HepG2 (cell line): Measurements from ENCODE around the gene PFKL. TPM values are rescaled to one million over a fixed set of nuclear protein-coding genes. Genes with fewer than 3 reads are reported as not detected.

Experiments
- ELF1 ChIP-seq: sonication (generic); formaldehyde crosslinking; IDR thresholded peaks from 2 replicates; pipeline ENCODE4 v1.4.0; 2020; ENCODE audit warnings: missing genetic modification reagents
- ETV6 ChIP-seq: sonication (generic); formaldehyde crosslinking; conservative IDR thresholded peaks from 2 replicates; pipeline ENCODE4 v1.4.0; 2020; ENCODE audit warnings: missing genetic modification reagents
- FOXP1 ChIP-seq, 2 experiments: fragments of 450-650 bp in 1 of 2; IDR thresholded peaks; 2 replicates each; pipeline ENCODE4 v1.6.1; 2017 to 2018; ENCODE audit warnings: antibody characterized with exemption in 1 of 2
- HMGA1 ChIP-seq: sonication (generic); formaldehyde crosslinking; conservative IDR thresholded peaks from 2 replicates; pipeline ENCODE4 v1.4.0; 2020; ENCODE audit warnings: missing genetic modification reagents
- KMT2A ChIP-seq: sonication (generic); formaldehyde crosslinking; IDR thresholded peaks from 2 replicates; pipeline ENCODE4 v1.4.0; 2020; ENCODE audit warnings: missing genetic modification reagents
- NCOA5 ChIP-seq: sonication (generic); formaldehyde crosslinking; IDR thresholded peaks from 2 replicates; pipeline ENCODE4 v1.4.0; 2020; ENCODE audit warnings: missing genetic modification reagents
- NFKB2 ChIP-seq: sonication (generic); formaldehyde crosslinking; IDR thresholded peaks from 2 replicates; pipeline ENCODE4 v1.4.0; 2020; ENCODE audit warnings: missing genetic modification reagents, borderline replicate concordance
- NFKBIZ ChIP-seq: IDR thresholded peaks from 2 replicates; pipeline ENCODE4 v1.6.1; 2018; ENCODE audit warnings: missing genetic modification reagents, missing compliant biosample characterization
- RNF2 ChIP-seq: fragments of 450-650 bp; conservative IDR thresholded peaks from 2 replicates; pipeline ENCODE4 v1.6.1; 2016; ENCODE audit warnings: low read depth
- TEAD3 ChIP-seq: optimal IDR thresholded peaks from 2 replicates; pipeline ENCODE3; 2016; ENCODE audit warnings: borderline replicate concordance
- ZBTB14 ChIP-seq: sonication (generic); formaldehyde crosslinking; IDR thresholded peaks from 2 replicates; pipeline ENCODE4 v1.4.0; 2020; ENCODE audit warnings: missing genetic modification reagents
- ZNF256 ChIP-seq: sonication (generic); formaldehyde crosslinking; conservative IDR thresholded peaks from 2 replicates; pipeline ENCODE4 v1.4.0; 2020; ENCODE audit warnings: missing genetic modification reagents
- ZNF446 ChIP-seq: sonication (generic); formaldehyde crosslinking; IDR thresholded peaks from 2 replicates; pipeline ENCODE4 v1.5.0; 2020; ENCODE audit warnings: mild to moderate bottlenecking, missing genetic modification reagents
- polyA plus RNA-seq, 8 experiments: library from polyadenylated mRNA; depleted of rRNA in 3 of 8; stranded (reverse) in 7 of 8; unstranded in 1 of 8; fragments of >200 nt; fragmentation: Illumina TruSeq in 4 of 8; extraction: Trizol in 4 of 8; gene quantifications; 2 replicates each; pipeline versions ENCODE4 v1.2.1 to v1.2.3, GENCODE V29; 2011 to 2016; ENCODE audit warnings: low read depth in 4 of 8, missing spikeins in 1 of 8, mixed read lengths in 1 of 8; ENCODE audit not compliant: insufficient read depth in 1 of 8
- total RNA-seq, 5 experiments: library from RNA; depleted of rRNA; stranded (reverse); fragments of >200 nt; fragmentation: Illumina TruSeq; extraction: Trizol; gene quantifications; 2 replicates each; pipeline ENCODE4 v1.2.3, GENCODE V29; 2016; ENCODE audit warnings: low read depth in 1 of 5
- TF ChIP-seq, protein P1 (sequence below): sonication (generic); formaldehyde crosslinking; IDR thresholded peaks from 2 replicates; pipeline ENCODE4 v1.4.0; 2020; ENCODE audit warnings: missing genetic modification reagents, borderline replicate concordance
- TF ChIP-seq, protein P2 (sequence below): sonication (generic); formaldehyde crosslinking; IDR thresholded peaks from 2 replicates; pipeline ENCODE4 v1.4.0; 2020; ENCODE audit warnings: missing genetic modification reagents, mild to moderate bottlenecking, borderline replicate concordance
- TF ChIP-seq, protein P3 (sequence below): sonication (generic); formaldehyde crosslinking; IDR thresholded peaks from 2 replicates; pipeline ENCODE4 v1.4.0; 2020; ENCODE audit warnings: missing genetic modification reagents, borderline replicate concordance

Gene PFKL
- total and polyA plus RNA-seq, 2 of the 13 experiments (the other 11 are each of a cell fraction or from before 2014, with no cell fraction given) = 92.8 to 106 TPM

DNA sequence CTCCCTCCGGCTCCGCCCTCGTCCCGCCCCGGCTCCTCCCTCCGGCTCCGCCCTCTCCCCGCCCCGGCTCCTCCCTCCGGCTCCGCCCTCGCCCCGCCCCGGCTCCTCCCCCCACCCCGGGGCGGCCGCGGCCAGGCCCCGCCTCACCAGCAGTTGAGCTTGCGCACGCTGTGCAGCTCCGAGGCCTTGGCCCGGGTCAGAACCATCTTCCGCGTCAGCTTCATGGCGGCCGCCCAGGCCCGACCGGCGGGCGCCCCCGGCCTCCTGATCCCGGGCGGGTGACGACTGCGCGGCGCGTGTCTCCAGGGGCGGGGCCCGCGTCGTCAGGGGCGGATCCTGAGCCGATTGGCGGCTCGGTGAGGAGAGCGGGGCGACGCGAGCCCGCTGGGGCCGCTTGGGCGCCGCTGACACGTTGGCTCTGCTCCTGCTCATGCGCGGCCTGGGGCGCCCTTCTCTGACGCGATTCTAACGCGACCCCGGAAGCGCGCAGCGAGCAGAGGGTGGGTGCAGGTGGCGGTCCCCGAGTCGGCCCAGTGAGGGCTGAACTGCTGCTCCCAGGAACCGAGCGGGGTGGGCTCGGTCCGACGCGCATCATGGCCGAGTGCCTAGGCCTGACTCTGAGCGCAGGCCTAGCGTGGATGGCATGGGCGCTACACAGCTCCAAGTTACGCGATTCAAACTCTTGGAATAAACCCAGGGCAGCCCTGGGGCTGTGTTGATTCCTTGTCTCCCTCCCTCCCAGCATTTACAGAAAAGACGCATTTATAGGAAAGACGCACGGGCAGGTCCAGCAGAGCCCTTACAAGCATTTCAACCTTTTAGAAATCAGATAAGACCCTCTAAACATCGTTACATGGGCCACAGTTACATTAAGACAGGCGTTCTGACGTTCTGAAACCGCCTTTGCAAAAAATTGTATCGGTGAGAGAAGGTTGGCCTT, 39.4 kb downstream of the PFKL start, which contains the start of gene CFAP410 (continued):
- TF ChIP-seq, protein P1, sequence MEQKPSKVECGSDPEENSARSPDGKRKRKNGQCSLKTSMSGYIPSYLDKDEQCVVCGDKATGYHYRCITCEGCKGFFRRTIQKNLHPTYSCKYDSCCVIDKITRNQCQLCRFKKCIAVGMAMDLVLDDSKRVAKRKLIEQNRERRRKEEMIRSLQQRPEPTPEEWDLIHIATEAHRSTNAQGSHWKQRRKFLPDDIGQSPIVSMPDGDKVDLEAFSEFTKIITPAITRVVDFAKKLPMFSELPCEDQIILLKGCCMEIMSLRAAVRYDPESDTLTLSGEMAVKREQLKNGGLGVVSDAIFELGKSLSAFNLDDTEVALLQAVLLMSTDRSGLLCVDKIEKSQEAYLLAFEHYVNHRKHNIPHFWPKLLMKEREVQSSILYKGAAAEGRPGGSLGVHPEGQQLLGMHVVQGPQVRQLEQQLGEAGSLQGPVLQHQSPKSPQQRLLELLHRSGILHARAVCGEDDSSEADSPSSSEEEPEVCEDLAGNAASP = peak; percentile 36; the same call in 1 of the 2 replicates
- TF ChIP-seq, protein P2, sequence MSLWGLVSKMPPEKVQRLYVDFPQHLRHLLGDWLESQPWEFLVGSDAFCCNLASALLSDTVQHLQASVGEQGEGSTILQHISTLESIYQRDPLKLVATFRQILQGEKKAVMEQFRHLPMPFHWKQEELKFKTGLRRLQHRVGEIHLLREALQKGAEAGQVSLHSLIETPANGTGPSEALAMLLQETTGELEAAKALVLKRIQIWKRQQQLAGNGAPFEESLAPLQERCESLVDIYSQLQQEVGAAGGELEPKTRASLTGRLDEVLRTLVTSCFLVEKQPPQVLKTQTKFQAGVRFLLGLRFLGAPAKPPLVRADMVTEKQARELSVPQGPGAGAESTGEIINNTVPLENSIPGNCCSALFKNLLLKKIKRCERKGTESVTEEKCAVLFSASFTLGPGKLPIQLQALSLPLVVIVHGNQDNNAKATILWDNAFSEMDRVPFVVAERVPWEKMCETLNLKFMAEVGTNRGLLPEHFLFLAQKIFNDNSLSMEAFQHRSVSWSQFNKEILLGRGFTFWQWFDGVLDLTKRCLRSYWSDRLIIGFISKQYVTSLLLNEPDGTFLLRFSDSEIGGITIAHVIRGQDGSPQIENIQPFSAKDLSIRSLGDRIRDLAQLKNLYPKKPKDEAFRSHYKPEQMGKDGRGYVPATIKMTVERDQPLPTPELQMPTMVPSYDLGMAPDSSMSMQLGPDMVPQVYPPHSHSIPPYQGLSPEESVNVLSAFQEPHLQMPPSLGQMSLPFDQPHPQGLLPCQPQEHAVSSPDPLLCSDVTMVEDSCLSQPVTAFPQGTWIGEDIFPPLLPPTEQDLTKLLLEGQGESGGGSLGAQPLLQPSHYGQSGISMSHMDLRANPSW (CRISPR knock-in tag) = peak; percentile 70; the same call in 1 of the 2 replicates
- TF ChIP-seq NFKB2 (CRISPR knock-in tag) (no peak; the same call in 1 of the 2 replicates), ZNF446 (CRISPR knock-in tag) (peak; percentile 48; the same call in 1 of the 2 replicates), HMGA1 (CRISPR knock-in tag) (no peak), FOXP1 (IDR thresholded peaks at IDR 0.05) (no peak), FOXP1 (CRISPR knock-in tag; IDR thresholded peaks at IDR 0.05) (no peak), ZBTB14 (CRISPR knock-in tag) (peak; percentile 49), ZNF256 (0 out of 2 replicates have a peak, but pooled peaks have one; percentile 47), ETV6 (0 out of 2 replicates have a peak, but pooled peaks have one; percentile 5), KMT2A (peak; percentile 85), TEAD3 (CRISPR knock-in tag) (peak; percentile 52), NCOA5 (CRISPR knock-in tag) (no peak), ELF1 (CRISPR knock-in tag) (peak; percentile 100), NFKBIZ (CRISPR knock-in tag) (peak; percentile 60; the same call in 1 of the 2 replicates), RNF2 (no peak; the same call in 1 of the 2 replicates)
- TF ChIP-seq, protein P3, sequence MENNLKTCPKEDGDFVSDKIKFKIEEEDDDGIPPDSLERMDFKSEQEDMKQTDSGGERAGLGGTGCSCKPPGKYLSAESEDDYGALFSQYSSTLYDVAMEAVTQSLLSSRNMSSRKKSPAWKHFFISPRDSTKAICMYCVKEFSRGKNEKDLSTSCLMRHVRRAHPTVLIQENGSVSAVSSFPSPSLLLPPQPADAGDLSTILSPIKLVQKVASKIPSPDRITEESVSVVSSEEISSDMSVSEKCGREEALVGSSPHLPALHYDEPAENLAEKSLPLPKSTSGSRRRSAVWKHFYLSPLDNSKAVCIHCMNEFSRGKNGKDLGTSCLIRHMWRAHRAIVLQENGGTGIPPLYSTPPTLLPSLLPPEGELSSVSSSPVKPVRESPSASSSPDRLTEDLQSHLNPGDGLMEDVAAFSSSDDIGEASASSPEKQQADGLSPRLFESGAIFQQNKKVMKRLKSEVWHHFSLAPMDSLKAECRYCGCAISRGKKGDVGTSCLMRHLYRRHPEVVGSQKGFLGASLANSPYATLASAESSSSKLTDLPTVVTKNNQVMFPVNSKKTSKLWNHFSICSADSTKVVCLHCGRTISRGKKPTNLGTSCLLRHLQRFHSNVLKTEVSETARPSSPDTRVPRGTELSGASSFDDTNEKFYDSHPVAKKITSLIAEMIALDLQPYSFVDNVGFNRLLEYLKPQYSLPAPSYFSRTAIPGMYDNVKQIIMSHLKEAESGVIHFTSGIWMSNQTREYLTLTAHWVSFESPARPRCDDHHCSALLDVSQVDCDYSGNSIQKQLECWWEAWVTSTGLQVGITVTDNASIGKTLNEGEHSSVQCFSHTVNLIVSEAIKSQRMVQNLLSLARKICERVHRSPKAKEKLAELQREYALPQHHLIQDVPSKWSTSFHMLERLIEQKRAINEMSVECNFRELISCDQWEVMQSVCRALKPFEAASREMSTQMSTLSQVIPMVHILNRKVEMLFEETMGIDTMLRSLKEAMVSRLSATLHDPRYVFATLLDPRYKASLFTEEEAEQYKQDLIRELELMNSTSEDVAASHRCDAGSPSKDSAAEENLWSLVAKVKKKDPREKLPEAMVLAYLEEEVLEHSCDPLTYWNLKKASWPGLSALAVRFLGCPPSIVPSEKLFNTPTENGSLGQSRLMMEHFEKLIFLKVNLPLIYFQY = peak; percentile 78; the same call in 1 of the 2 replicates
